Right renal cortex interstitium (tissue), 3 donors: ENCODE data around the gene ZNF79. TPM values are rescaled to one million over a fixed set of nuclear protein-coding genes. Genes with fewer than 3 reads are reported as not detected.

Source experiments
- DNase-seq, 3 donors: peaks; one replicate each; pipeline ENCODE4 v3.0.0-alpha.2; 2013; ENCODE audit warnings: low read depth in 3 of 3, low spot score in 2 of 3
- polyA plus RNA-seq, 3 donors: library from polyadenylated mRNA; unstranded; fragments of 120-200 nt; gene quantifications; one replicate each; pipeline ENCODE4 v1.2.1, GENCODE V29; 2013; ENCODE audit not compliant: insufficient read length in 3 of 3

Gene ZNF79
- polyA plus RNA-seq, 3 donors = 7.5 to 8.0 (median 7.6) TPM

DNA sequence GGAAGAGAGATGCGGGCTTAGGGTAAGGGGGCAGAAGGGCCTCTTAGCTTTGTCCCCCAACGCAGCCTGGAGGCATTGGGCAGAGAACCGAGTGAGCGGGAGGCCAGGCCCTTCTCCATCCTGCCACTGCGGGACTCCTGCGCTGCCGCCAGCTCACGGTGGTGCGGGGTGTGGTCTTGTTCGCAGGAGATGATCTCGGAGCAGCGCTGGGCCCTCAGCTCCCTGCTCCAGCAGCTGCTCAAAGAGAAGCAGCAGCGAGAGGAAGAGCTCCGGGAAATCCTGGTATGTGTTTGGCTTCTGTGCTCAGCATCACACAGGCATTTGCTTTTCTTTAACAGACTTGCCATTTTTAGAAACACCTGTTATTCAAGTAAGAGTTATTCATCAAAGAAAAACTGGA lies 68.4 kb downstream of the ZNF79 start:
- DNase-seq = no peak

DNA sequence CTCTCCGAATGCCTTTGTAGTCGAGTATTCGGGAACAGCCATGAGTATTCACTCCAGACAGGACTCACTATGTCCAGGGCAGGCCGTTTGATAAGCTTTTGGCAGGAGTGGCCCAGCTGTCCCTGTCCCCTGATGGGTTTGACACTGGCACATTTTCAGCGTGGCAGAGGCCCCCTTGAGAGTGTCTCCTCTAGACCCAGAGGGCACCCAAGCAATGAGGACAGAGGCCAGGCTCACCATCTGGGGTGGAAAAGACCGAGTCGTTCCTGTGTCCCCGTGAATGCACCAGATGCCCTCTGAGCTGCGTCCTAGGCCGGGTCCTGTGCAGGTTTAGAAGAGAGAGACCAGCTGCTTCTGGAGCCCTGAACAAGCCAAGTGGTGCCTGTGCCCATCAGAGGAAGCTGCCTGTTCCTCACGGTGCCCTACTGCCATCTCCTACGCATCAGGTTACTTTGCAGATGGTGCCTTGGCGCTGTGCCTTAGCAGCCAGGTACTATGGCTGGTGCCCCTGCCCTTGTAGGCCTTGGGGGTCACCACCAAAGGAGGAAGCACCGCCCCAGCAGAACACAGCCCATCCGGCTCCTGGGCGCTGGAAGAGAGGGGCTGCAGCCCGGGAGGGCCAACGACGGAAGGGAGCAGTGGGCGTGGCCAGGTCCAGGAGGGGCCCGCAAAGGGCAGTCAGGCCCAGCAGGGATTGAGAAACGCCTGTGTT lies 69.6 kb downstream of the ZNF79 start:
- DNase-seq = no peak

DNA sequence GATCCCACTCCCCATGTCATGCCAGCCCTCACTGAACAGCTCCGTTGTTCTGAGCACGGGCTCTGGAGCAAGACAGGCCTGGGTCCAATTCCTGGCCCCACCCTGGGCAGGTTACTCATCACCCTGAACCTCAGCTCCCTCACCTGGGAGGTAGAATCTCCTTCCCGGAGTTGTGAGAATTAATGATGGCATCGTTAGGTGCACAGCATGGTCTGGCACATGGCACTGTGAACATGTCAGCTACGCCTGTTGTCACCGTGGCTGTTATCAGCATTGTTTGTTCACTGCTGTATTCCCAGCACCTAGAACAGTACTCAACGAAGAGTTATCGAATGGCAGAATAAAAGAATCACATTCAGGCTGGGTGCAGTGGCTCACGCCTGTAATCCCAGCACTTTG lies 70.1 kb downstream of the ZNF79 start:
- DNase-seq = no peak

Other genes with a start within 250 kb of the ZNF79 start
- gene GARNL3, start 159.6 kb upstream of the ZNF79 start, polyA plus RNA-seq = 10 to 100 TPM; 12.0 to 14.6 (median 13.7) TPM
- 10 to 100 TPM; 13.8 to 16.9 (median 14.6) TPM for gene SLC2A8, start 27.2 kb upstream of the ZNF79 start, polyA plus RNA-seq
- 1,000 to 10,000 TPM; 1,538 to 1,567 (median 1,554) TPM for gene RPL12, start 27.0 kb downstream of the ZNF79 start, polyA plus RNA-seq
- 10 to 100 TPM; 14.2 to 15.2 (median 14.9) TPM for gene LRSAM1, start 27.1 kb downstream of the ZNF79 start, polyA plus RNA-seq
- 10 to 100 TPM; 23.4 to 29.9 (median 26.3) TPM for gene STXBP1, start 187.9 kb downstream of the ZNF79 start, polyA plus RNA-seq